Activated CD8-positive, alpha-beta memory T cell treated with anti-CD3 and anti-CD28 coated beads, Interleukin-2, amount 10 ng/mL, durations not matched to agents 7 days and 5 days (primary cell): ENCODE data around the gene HOXD1. TPM values are rescaled to one million over a fixed set of nuclear protein-coding genes. Genes with fewer than 3 reads are reported as not detected.

Experiments used
- ATAC-seq: fragments of 150-1000 bp; cut with Tn5 transposase; one replicate; pipeline ENCODE4 v1.10.0; 2021; ENCODE audit warnings: moderate library complexity
- CTCF ChIA-PET: fragments of 350-600 bp; sonication (Branson Sonifier 250); formaldehyde crosslinking; loops from one replicate; lab custom pipeline; 2021; ENCODE audit warnings: antibody characterized with exemption; lab: Charles Lee
- DNase-seq: peaks from one replicate; pipeline ENCODE4 v3.0.0-alpha.2; 2020
- H3K27ac Mint-ChIP-seq: one replicate; pipeline ENCODE4 v1.8.0; 2021; ENCODE audit warnings: mild to moderate bottlenecking, mixed read lengths
- H3K27me3 Mint-ChIP-seq: one replicate; pipeline ENCODE4 v1.8.0; 2021; ENCODE audit warnings: mixed read lengths
- H3K36me3 Mint-ChIP-seq: one replicate; pipeline ENCODE4 v1.8.0; 2021; ENCODE audit warnings: mild to moderate bottlenecking, mixed read lengths
- H3K4me1 Mint-ChIP-seq: one replicate; pipeline ENCODE4 v1.8.0; 2021; ENCODE audit warnings: mixed read lengths
- H3K4me3 Mint-ChIP-seq: one replicate; pipeline ENCODE4 v1.8.0; 2021; ENCODE audit warnings: mild to moderate bottlenecking, moderate library complexity, mixed read lengths
- H3K9me3 Mint-ChIP-seq: one replicate; pipeline ENCODE4 v1.8.0; 2022; ENCODE audit warnings: low read depth, mixed read lengths
- microRNA-seq: library from miRNA; unstranded; fragments of <30 nt; microRNA quantifications from one replicate; pipeline ENCODE4 v1.2.0, GENCODE V29; 2022
- total RNA-seq, 2 experiments: library from RNA; stranded (reverse); gene quantifications; one replicate each; pipeline ENCODE4 v1.2.3, GENCODE V29; 2021

Gene HOXD1
- total RNA-seq, 2 experiments from 2014 or later, result not detected

DNA sequence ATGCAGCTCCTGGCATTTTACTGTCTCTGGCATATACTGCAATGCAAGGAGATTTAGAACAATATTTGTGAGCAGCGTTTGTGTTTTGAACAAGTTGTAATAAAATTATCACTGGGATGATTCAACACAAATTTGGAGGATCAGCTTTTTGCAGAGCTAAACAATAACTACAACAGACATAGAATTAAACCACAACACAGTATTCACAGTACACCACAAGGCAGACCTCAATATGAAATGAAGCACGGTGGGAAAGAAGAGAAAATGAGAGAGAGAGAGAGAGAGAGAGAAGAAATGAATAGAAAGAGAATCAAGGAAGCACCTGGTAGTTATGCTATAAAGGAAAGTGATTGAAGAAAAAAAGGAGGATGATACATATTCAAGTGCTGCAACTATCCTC lies 39.4 kb downstream of the HOXD1 start:
- Mint-ChIP-seq H3K27ac (no peak overlapping the region), H3K27me3 (peaks cover 26% of the 10 kb centered on the region), H3K9me3 (no peaks in the 10 kb centered on the region), H3K4me1 (no peaks in the 10 kb centered on the region), H3K36me3 (no peaks in the 10 kb centered on the region), H3K4me3 (no peak overlapping the region)
- CTCF ChIA-PET, result no interaction called here
- DNase-seq, result no peak
- ATAC-seq, result no peak

DNA sequence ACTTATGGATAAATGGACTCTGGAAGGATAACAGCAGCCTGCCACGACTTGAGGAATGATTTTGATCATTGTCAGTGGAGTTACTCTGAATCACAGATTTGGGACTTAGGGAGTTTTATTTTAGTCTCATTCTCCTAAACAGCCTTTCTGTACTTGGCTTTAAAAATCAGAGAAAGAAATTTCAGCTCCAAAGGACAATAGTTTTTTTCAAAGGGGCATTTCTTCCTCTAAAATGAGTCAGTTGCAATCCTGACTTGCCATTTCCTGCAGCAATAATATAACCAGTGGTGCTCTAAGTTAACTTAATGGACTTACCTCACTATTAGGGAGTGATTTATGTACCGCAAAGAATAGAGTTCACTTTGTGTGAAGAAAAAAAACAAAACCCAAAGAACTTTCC lies 45.7 kb downstream of the HOXD1 start:
- Mint-ChIP-seq H3K27me3 (peaks cover 27% of the 10 kb centered on the region), H3K4me1 (no peaks in the 10 kb centered on the region), H3K9me3 (no peaks in the 10 kb centered on the region), H3K4me3 (no peak overlapping the region), H3K36me3 (no peaks in the 10 kb centered on the region), H3K27ac (no peak overlapping the region)
- ATAC-seq (no peak), DNase-seq (no peak)
- CTCF ChIA-PET, result no interaction called here

DNA sequence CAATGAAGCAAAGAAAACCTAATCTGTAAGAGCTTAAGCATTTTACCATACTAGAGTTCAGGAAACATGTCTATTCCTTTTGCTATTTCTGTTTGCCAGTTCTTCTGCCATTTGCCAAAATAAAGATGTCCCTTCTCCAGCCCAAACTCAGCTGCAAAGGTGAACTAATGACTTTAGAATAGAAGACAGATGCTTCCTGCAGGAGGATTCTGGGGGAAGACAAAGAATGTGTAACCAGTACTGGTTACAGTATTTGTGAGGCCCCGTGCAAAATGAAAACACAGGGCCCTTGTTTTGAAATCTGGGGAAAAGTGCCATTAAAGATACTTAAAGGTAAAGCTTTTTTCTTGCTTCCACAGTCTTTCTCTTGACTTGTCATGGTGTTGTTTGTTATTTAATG lies 46.5 kb downstream of the HOXD1 start:
- Mint-ChIP-seq H3K4me3 (no peak overlapping the region), H3K9me3 (no peaks in the 10 kb centered on the region), H3K36me3 (no peaks in the 10 kb centered on the region), H3K4me1 (no peaks in the 10 kb centered on the region), H3K27me3 (peaks cover 33% of the 10 kb centered on the region), H3K27ac (no peak overlapping the region)
- ATAC-seq, result no peak
- no peak for DNase-seq
- CTCF ChIA-PET, result no interaction called here

DNA sequence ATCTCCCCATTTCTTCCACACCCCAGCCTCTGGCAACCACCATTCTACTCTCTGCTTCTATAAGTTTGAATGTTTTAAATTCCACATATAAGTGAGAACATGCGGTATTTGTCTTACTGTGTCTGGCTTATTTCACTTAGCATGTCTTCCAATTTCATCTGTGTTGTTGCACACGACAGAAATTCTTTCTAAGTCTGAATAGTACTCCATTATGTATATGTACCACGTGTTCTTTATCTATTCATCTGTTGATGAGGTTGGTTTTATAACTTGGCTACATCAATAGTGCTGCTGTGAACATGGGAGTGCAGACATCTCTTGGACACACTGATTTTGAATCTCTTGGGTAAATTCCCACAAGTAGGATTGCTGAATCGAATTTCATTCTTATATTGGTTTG lies 49.0 kb downstream of the HOXD1 start:
- Mint-ChIP-seq H3K36me3 (no peaks in the 10 kb centered on the region), H3K27ac (no peak overlapping the region)
- CTCF ChIA-PET, result no interaction called here

DNA sequence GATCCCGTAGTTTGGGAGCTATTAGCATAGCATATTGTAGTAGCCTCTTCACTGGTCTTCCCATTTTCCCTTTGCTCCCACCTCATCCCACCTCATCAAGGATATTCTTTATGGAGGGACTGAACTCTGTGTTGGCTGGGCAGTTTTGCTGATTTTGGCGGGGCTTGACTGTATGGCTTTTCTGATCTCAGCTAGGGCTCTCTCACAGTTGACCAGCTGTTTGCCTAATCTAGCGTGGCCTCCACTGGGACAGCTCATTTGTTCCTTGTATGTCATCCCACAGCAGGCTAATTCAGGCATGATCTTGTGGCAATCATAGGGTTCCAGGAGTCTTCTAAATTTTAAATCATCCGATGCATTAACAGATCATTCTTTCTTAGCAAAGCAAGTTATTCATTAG lies 50.6 kb downstream of the HOXD1 start:
- Mint-ChIP-seq H3K36me3 (no peaks in the 10 kb centered on the region), H3K4me3 (no peak overlapping the region), H3K27me3 (peaks cover 31% of the 10 kb centered on the region), H3K9me3 (no peaks in the 10 kb centered on the region), H3K27ac (no peak overlapping the region), H3K4me1 (no peaks in the 10 kb centered on the region)
- CTCF ChIA-PET, result interaction anchor here (0.6 kb wide), 1 partner anchor 63 kb away, joined by 4 read pairs; no protein-coding TSS in a partner anchor
- no peak for DNase-seq
- no peak for ATAC-seq

More for the DNA sequence above, 49.0 kb downstream of the HOXD1 start:
- Mint-ChIP-seq H3K27me3 (peaks cover 26% of the 10 kb centered on the region), H3K9me3 (no peaks in the 10 kb centered on the region), H3K4me1 (no peaks in the 10 kb centered on the region), H3K4me3 (no peak overlapping the region)
- ATAC-seq (no peak), DNase-seq (no peak)

DNA sequence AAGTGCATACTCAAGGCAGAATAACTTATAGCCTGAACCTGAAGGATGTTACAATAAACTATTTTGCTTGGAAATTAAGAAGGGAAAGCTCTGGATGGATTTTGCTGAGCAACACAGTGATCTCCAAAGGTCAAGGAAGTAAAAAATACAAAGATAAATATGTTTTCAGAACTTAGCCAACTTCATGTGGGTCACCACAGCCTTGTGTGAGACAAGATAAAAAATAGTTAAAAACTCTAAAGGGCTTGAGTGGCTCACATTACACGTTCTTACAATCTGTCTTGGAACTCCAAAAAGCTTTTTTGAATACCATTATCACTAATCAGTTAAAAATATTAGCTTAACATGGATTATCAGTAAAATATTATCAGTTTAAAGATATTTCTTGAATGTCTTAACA lies 51.8 kb downstream of the HOXD1 start:
- DNase-seq (no peak), ATAC-seq (no peak)
- H3K4me3 Mint-ChIP-seq, result no peak overlapping the region
- no peaks in the 10 kb centered on the region for H3K36me3 Mint-ChIP-seq
- no peaks in the 10 kb centered on the region for H3K4me1 Mint-ChIP-seq
- CTCF ChIA-PET, result no interaction called here
- no peak overlapping the region for H3K27ac Mint-ChIP-seq
- no peaks in the 10 kb centered on the region for H3K9me3 Mint-ChIP-seq
- H3K27me3 Mint-ChIP-seq, result peaks cover 26% of the 10 kb centered on the region

Small RNA genes lying within 50 kb of the gene (microRNA-seq; reads per million reads assigned to microRNA genes)
- gene MIR10B, result not detected

Other genes with a start within 250 kb of the HOXD1 start
- 10 to 100 TPM; 34.1 to 38.2 TPM for gene LNPK, start 186.4 kb upstream of the HOXD1 start, total RNA-seq
- gene EVX2, start 104.7 kb upstream of the HOXD1 start, total RNA-seq, result not detected
- not detected for gene HOXD13, start 95.9 kb upstream of the HOXD1 start, total RNA-seq
- gene HOXD12, start 88.9 kb upstream of the HOXD1 start, total RNA-seq, result not detected
- gene HOXD11, start 81.4 kb upstream of the HOXD1 start, total RNA-seq, result not detected
- not detected for gene HOXD10, start 71.9 kb upstream of the HOXD1 start, total RNA-seq
- gene HOXD9, start 65.9 kb upstream of the HOXD1 start, total RNA-seq, result not detected
- not detected for gene HOXD8, start 59.0 kb upstream of the HOXD1 start, total RNA-seq
- gene HOXD4, start 37.1 kb upstream of the HOXD1 start, total RNA-seq, result not detected
- not detected for gene HOXD3, start 31.4 kb upstream of the HOXD1 start, total RNA-seq
- 10 to 100 TPM; 12.2 to 14.8 TPM for gene MTX2, start 80.8 kb downstream of the HOXD1 start, total RNA-seq